KMS-11 (cell line): Measurements from ENCODE around the gene MT1E.
A peak's percentile ranks its signal among the peaks of the same experiment; 100 is the strongest.

Experiments
- H2AFZ ChIP-seq: fragments of 200-600 bp; sonication (generic); 2 replicates; pipeline ENCODE4 v1.6.1; 2016; ENCODE audit warnings: antibody characterized with exemption, mixed run types, low read depth
- H3K27ac ChIP-seq: fragments of 200-600 bp; sonication (generic); 2 replicates; pipeline ENCODE4 v1.6.1; 2016; ENCODE audit warnings: mild to moderate bottlenecking, mixed run types
- H3K27me3 ChIP-seq: fragments of 200-600 bp; sonication (generic); 2 replicates; pipeline ENCODE4 v1.6.1; 2017; ENCODE audit warnings: mild to moderate bottlenecking, low read depth, mixed run types, moderate library complexity; ENCODE audit not compliant: insufficient read depth
- H3K36me3 ChIP-seq: fragments of 200-600 bp; sonication (generic); 2 replicates; pipeline ENCODE4 v1.6.1; 2017; ENCODE audit warnings: mild to moderate bottlenecking, mixed run types; ENCODE audit not compliant: insufficient read depth
- H3K4me1 ChIP-seq: fragments of 200-600 bp; sonication (generic); 2 replicates; pipeline ENCODE4 v1.6.1; 2016; ENCODE audit warnings: mild to moderate bottlenecking, low read depth, mixed run types; ENCODE audit not compliant: poor library complexity, severe bottlenecking
- H3K4me2 ChIP-seq: fragments of 200-600 bp; sonication (generic); 2 replicates; pipeline ENCODE4 v1.7.0; 2016; ENCODE audit warnings: mild to moderate bottlenecking, mixed run types
- H3K4me3 ChIP-seq: fragments of 200-600 bp; sonication (generic); IDR thresholded peaks from 2 replicates; pipeline ENCODE4 v1.6.1; 2017; ENCODE audit warnings: low read depth, low read length, mixed read lengths; ENCODE audit not compliant: insufficient read depth
- H3K79me2 ChIP-seq: fragments of 200-600 bp; sonication (generic); 2 replicates; pipeline ENCODE4 v1.6.1; 2016; ENCODE audit warnings: low read depth, mixed run types; ENCODE audit not compliant: insufficient read depth
- H3K9ac ChIP-seq: fragments of 200-600 bp; sonication (generic); 2 replicates; pipeline ENCODE4 v1.6.1; 2016; ENCODE audit warnings: mild to moderate bottlenecking, mixed run types
- H4K20me1 ChIP-seq: fragments of 200-600 bp; sonication (generic); 2 replicates; pipeline ENCODE4 v1.6.1; 2016; ENCODE audit warnings: mild to moderate bottlenecking, mixed run types; ENCODE audit not compliant: insufficient read depth
- TF ChIP-seq, protein P1 (sequence below): fragments of 200-600 bp; sonication (generic); conservative IDR thresholded peaks from 2 replicates; pipeline ENCODE4 v1.6.1; 2017; ENCODE audit warnings: low read depth, mild to moderate bottlenecking, antibody characterized with exemption, low read length, moderate library complexity, mixed read lengths

MT1E gene

DNA sequence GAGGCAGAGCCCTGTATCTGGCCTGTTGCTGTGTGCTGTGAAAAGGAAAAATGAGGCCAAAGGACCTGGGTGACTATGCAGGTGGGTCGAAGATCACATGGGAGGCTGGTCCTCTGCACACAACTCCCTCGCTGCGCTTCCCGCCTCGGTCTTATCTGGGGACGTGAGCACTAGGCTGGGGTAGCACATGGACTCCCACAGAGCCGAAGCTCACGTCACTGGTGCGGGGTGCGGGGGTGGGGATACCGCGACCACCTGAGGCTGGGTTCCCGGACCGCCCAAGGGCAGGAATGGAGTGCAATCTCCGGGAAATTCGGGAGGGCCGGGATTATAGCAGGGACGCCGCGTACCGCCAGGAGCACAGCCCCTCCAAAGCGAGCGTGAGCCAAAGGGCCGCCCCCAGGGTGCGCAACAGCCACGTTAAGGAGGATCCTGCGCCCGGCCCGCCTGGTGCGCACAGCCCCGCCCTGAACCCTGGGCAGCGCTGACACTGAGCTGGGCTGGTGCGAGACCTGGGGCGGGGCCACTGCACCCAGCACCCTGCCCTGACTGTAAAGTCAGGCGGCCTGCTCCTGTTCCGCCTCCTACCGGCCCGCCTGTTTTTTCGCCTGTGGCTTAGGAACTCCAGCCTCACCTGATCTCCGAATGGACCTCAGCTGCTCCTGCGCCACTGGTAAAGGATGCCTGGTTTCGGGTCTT lies 17.6 kb downstream of the MT1E start:
- Histone ChIP-seq H3K4me1 (peaks cover 7% of the 10 kb centered on the region), H3K4me3 (no peak overlapping the region), H4K20me1 (no peaks in the 10 kb centered on the region), H2AFZ (peak overlapping the region; percentile 68), H3K4me2 (peak overlapping the region; percentile 57), H3K79me2 (no peaks in the 10 kb centered on the region), H3K27ac (no peak overlapping the region), H3K36me3 (no peaks in the 10 kb centered on the region), H3K27me3 (no peaks in the 10 kb centered on the region), H3K9ac (no peak overlapping the region; the same call in 1 of the 2 replicates)
- TF ChIP-seq, protein P1, sequence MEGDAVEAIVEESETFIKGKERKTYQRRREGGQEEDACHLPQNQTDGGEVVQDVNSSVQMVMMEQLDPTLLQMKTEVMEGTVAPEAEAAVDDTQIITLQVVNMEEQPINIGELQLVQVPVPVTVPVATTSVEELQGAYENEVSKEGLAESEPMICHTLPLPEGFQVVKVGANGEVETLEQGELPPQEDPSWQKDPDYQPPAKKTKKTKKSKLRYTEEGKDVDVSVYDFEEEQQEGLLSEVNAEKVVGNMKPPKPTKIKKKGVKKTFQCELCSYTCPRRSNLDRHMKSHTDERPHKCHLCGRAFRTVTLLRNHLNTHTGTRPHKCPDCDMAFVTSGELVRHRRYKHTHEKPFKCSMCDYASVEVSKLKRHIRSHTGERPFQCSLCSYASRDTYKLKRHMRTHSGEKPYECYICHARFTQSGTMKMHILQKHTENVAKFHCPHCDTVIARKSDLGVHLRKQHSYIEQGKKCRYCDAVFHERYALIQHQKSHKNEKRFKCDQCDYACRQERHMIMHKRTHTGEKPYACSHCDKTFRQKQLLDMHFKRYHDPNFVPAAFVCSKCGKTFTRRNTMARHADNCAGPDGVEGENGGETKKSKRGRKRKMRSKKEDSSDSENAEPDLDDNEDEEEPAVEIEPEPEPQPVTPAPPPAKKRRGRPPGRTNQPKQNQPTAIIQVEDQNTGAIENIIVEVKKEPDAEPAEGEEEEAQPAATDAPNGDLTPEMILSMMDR = no peak

- Histone ChIP-seq H2AFZ (peak overlapping the region; percentile 68), H3K4me3 (no peak overlapping the region), H3K79me2 (no peaks in the 10 kb centered on the region), H3K36me3 (no peaks in the 10 kb centered on the region), H3K27ac (no peak overlapping the region), H3K27me3 (no peaks in the 10 kb centered on the region), H3K4me1 (peaks cover 7% of the 10 kb centered on the region), H3K4me2 (peak overlapping the region; percentile 57; the same call in 1 of the 2 replicates), H3K9ac (no peak overlapping the region), H4K20me1 (no peaks in the 10 kb centered on the region)
- TF ChIP-seq, protein P1 = 0 out of 2 replicates have a peak, but pooled peaks have one; percentile 8
These were observed 18.3 kb downstream of the MT1E start for GRCh38 chr16:56643833-56644232.

GRCh38 chr16:56645311-56645710 lies 19.7 kb downstream of the MT1E start:
- no peaks in the 10 kb centered on the region for H3K27me3 ChIP-seq
- no peak overlapping the region for H3K4me2 ChIP-seq
- no peaks in the 10 kb centered on the region for H3K79me2 ChIP-seq
- H4K20me1 ChIP-seq = no peaks in the 10 kb centered on the region
- H3K4me3 ChIP-seq = no peak overlapping the region
- H3K4me1 ChIP-seq = peaks cover 7% of the 10 kb centered on the region
- H3K36me3 ChIP-seq = no peaks in the 10 kb centered on the region
- H3K27ac ChIP-seq = no peak overlapping the region
- TF ChIP-seq, protein P1 = no peak
- H2AFZ ChIP-seq = no peak overlapping the region
- no peak overlapping the region for H3K9ac ChIP-seq

- H3K27me3 ChIP-seq = no peaks in the 10 kb centered on the region
- TF ChIP-seq, protein P1 = no peak
- H4K20me1 ChIP-seq = no peaks in the 10 kb centered on the region
- no peak overlapping the region for H3K4me2 ChIP-seq
- no peak overlapping the region for H3K4me3 ChIP-seq
- no peak overlapping the region for H2AFZ ChIP-seq
- peaks cover 7% of the 10 kb centered on the region for H3K4me1 ChIP-seq
- H3K27ac ChIP-seq = no peak overlapping the region
- H3K79me2 ChIP-seq = no peaks in the 10 kb centered on the region
- no peaks in the 10 kb centered on the region for H3K36me3 ChIP-seq
- no peak overlapping the region for H3K9ac ChIP-seq
These were observed 20.3 kb downstream of the MT1E start for GRCh38 chr16:56645838-56646237.
